Smooth muscle cell (in vitro differentiated cells): Measurements from ENCODE around the gene MTFP1. TPM values are rescaled to one million over a fixed set of nuclear protein-coding genes. Genes with fewer than 3 reads are reported as not detected.

Experiments used
- DNase-seq: peaks from one replicate; lab custom pipeline; 2025; ENCODE audit not compliant: unreplicated experiment; lab: John Stamatoyannopoulos, UW
- H2AFZ ChIP-seq: fragments of 200-600 bp; sonication (generic); 2 replicates; pipeline ENCODE4 v1.6.0; 2016; ENCODE audit warnings: antibody characterized with exemption, low read depth, mild to moderate bottlenecking
- H3F3A ChIP-seq: fragments of 200-600 bp; sonication (generic); 2 replicates; pipeline ENCODE4 v1.6.0; 2017; ENCODE audit warnings: antibody characterized with exemption, low read depth
- H3K27ac ChIP-seq: fragments of 200-600 bp; sonication (generic); 2 replicates; pipeline ENCODE4 v1.5.1; 2016; ENCODE audit warnings: low read depth, mild to moderate bottlenecking
- H3K27me3 ChIP-seq: fragments of 200-600 bp; sonication (generic); 2 replicates; pipeline ENCODE4 v1.6.1; 2016; ENCODE audit warnings: low read depth, mild to moderate bottlenecking
- H3K36me3 ChIP-seq: fragments of 200-600 bp; sonication (generic); 2 replicates; pipeline ENCODE4 v1.5.1; 2016; ENCODE audit warnings: low read depth
- H3K4me1 ChIP-seq: fragments of 200-600 bp; sonication (generic); 2 replicates; pipeline ENCODE4 v1.5.1; 2016; ENCODE audit warnings: low read depth
- H3K4me2 ChIP-seq: fragments of 200-600 bp; sonication (generic); 2 replicates; pipeline ENCODE4 v1.6.0; 2016; ENCODE audit warnings: mild to moderate bottlenecking
- H3K4me3 ChIP-seq: fragments of 200-600 bp; sonication (generic); 2 replicates; pipeline ENCODE4 v1.5.1; 2016; ENCODE audit warnings: mild to moderate bottlenecking
- H3K79me2 ChIP-seq: fragments of 200-600 bp; sonication (generic); 2 replicates; pipeline ENCODE4 v1.6.0; 2016; ENCODE audit warnings: low read depth, mild to moderate bottlenecking
- H3K9ac ChIP-seq: fragments of 200-600 bp; sonication (generic); 2 replicates; pipeline ENCODE4 v1.6.0; 2016; ENCODE audit warnings: low read depth
- H3K9me3 ChIP-seq: fragments of 200-600 bp; sonication (generic); replicated peaks from 2 replicates; pipeline ENCODE4 v1.5.1; 2016; ENCODE audit warnings: low read depth
- H4K20me1 ChIP-seq: fragments of 200-600 bp; sonication (generic); 2 replicates; pipeline ENCODE4 v1.6.0; 2016; ENCODE audit warnings: low read depth
- WGBS: methylation state at CpG from one replicate; pipeline ENCODE4 v1.1.7; 2016; ENCODE audit warnings: low lambda C conversion rate; 5-methylcytosine and 5-hydroxymethylcytosine counted together
- polyA plus RNA-seq: library from polyadenylated mRNA; unstranded; fragments of >200 nt; fragmentation: Nextera tagmentation; extraction: Ambion mirVana; gene quantifications from 2 replicates; pipeline ENCODE4 v1.2.1, GENCODE V29; 2016
- total RNA-seq: library from RNA; depleted of rRNA; stranded (reverse); fragments of >200 nt; gene quantifications from 2 replicates; pipeline ENCODE4 v1.2.3, GENCODE V29; 2014
- TF ChIP-seq, protein P1 (sequence below): fragments of 200-600 bp; sonication (generic); IDR thresholded peaks from 2 replicates; pipeline ENCODE4 v1.5.1; 2017; ENCODE audit warnings: borderline replicate concordance, mild to moderate bottlenecking, antibody characterized with exemption; ENCODE audit not compliant: insufficient read depth, poor library complexity, severe bottlenecking

Gene MTFP1
- total and polyA plus RNA-seq, 2 experiments from 2014 or later, result 14.4 to 30.9 TPM

DNA sequence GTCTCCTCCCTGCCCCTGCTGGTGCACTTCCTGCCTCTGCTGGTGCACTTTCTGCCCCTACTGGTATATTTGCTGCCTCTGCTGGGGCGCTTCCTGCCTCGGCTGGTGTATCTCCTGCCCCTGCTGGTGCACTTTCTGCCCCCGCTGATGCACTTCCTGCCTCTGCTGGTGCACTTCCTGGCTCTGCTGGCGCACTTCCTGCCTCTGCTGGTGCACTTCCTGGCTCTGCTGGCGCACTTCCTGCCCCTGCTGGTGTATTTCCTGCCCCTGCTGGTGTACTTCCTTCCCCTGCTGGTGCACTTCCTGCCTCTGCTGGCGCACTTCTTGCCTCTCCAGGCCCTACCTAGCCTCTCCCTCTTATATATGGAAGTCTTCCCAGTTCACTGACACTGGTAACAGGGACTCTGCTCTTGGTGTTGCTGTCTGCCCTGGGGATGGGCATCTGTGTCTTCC lies 10.1 kb downstream of the MTFP1 start:
- H3K79me2 ChIP-seq, result no peaks in the 10 kb centered on the region
- 88% methylated on average over 6 of the region's 6 CpGs for WGBS
- no peak overlapping the region for H3K4me2 ChIP-seq
- no peak overlapping the region for H3K4me3 ChIP-seq
- no peaks in the 10 kb centered on the region for H3K4me1 ChIP-seq
- H3K27me3 ChIP-seq, result no peaks in the 10 kb centered on the region
- no peaks in the 10 kb centered on the region for H3K36me3 ChIP-seq
- no peak overlapping the region for H3K27ac ChIP-seq
- TF ChIP-seq, protein P1, sequence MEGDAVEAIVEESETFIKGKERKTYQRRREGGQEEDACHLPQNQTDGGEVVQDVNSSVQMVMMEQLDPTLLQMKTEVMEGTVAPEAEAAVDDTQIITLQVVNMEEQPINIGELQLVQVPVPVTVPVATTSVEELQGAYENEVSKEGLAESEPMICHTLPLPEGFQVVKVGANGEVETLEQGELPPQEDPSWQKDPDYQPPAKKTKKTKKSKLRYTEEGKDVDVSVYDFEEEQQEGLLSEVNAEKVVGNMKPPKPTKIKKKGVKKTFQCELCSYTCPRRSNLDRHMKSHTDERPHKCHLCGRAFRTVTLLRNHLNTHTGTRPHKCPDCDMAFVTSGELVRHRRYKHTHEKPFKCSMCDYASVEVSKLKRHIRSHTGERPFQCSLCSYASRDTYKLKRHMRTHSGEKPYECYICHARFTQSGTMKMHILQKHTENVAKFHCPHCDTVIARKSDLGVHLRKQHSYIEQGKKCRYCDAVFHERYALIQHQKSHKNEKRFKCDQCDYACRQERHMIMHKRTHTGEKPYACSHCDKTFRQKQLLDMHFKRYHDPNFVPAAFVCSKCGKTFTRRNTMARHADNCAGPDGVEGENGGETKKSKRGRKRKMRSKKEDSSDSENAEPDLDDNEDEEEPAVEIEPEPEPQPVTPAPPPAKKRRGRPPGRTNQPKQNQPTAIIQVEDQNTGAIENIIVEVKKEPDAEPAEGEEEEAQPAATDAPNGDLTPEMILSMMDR, result no peak
- H3K9me3 ChIP-seq, result no peaks in the 10 kb centered on the region
- no peaks in the 10 kb centered on the region for H3F3A ChIP-seq
- H3K9ac ChIP-seq, result no peak overlapping the region
- H4K20me1 ChIP-seq, result no peaks in the 10 kb centered on the region
- DNase-seq, result no peak
- no peak overlapping the region for H2AFZ ChIP-seq

- DNase-seq, result no peak
- 100% methylated on average over 2 of the region's 2 CpGs for WGBS
- H3F3A ChIP-seq, result no peaks in the 10 kb centered on the region
Measured at GRCh38 chr22:30436196-30436595, 10.6 kb downstream of the MTFP1 start.

GRCh38 chr22:30438559-30438958 lies 13.0 kb downstream of the MTFP1 start:
- TF ChIP-seq, protein P1, result no peak
- Histone ChIP-seq H4K20me1 (no peaks in the 10 kb centered on the region), H2AFZ (no peak overlapping the region), H3K4me2 (no peak overlapping the region), H3K79me2 (no peaks in the 10 kb centered on the region), H3K27ac (no peak overlapping the region), H3K36me3 (no peaks in the 10 kb centered on the region), H3K9ac (no peak overlapping the region), H3K27me3 (no peaks in the 10 kb centered on the region), H3K9me3 (no peaks in the 10 kb centered on the region), H3K4me3 (no peak overlapping the region), H3K4me1 (no peaks in the 10 kb centered on the region), H3F3A (no peaks in the 10 kb centered on the region)
- WGBS, result 83% methylated on average over 3 of the region's 3 CpGs
- DNase-seq, result no peak

More at GRCh38 chr22:30436196-30436595, 10.6 kb downstream of the MTFP1 start:
- H3K27me3 ChIP-seq, result no peaks in the 10 kb centered on the region
- no peak overlapping the region for H3K4me3 ChIP-seq
- H2AFZ ChIP-seq, result no peak overlapping the region
- no peak overlapping the region for H3K9ac ChIP-seq
- H3K36me3 ChIP-seq, result no peaks in the 10 kb centered on the region
- H3K27ac ChIP-seq, result no peak overlapping the region
- TF ChIP-seq, protein P1, result no peak
- no peaks in the 10 kb centered on the region for H4K20me1 ChIP-seq
- H3K4me1 ChIP-seq, result no peaks in the 10 kb centered on the region
- no peak overlapping the region for H3K4me2 ChIP-seq
- no peaks in the 10 kb centered on the region for H3K79me2 ChIP-seq
- H3K9me3 ChIP-seq, result no peaks in the 10 kb centered on the region

DNA sequence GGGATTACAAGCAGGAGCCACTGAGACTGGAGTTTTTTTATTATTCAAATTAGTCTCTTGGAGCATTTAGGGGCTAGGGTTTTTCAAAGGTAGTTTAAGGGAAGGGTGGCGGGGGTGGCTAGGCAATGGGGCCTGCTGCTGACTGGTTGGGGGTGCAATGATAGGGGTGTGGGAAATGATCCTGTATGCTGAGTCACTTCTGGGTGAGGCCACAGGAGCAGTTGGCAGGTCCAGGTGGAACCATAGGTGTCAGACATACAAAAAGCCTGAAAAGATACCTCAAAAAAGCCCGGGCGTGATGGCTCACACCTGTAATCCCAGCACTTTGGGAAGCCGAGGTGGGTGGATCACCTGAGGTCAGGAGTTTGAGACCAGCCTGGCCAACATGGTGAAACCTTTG lies 13.7 kb downstream of the MTFP1 start:
- no peak overlapping the region for H3K4me3 ChIP-seq
- TF ChIP-seq, protein P1, result no peak
- DNase-seq, result no peak
- no peak overlapping the region for H3K4me2 ChIP-seq
- H2AFZ ChIP-seq, result no peak overlapping the region
- 87% methylated on average over 4 of the region's 4 CpGs for WGBS
- H3K4me1 ChIP-seq, result no peaks in the 10 kb centered on the region
- H3K9ac ChIP-seq, result no peak overlapping the region
- H3K9me3 ChIP-seq, result no peaks in the 10 kb centered on the region
- no peaks in the 10 kb centered on the region for H3F3A ChIP-seq
- no peaks in the 10 kb centered on the region for H4K20me1 ChIP-seq
- H3K79me2 ChIP-seq, result no peaks in the 10 kb centered on the region
- H3K27ac ChIP-seq, result no peak overlapping the region
- no peaks in the 10 kb centered on the region for H3K36me3 ChIP-seq
- no peaks in the 10 kb centered on the region for H3K27me3 ChIP-seq
